ENCODE data around the gene TRIM52. TPM values are rescaled to one million over a fixed set of nuclear protein-coding genes. Genes with fewer than 3 reads are reported as not detected.

The TRIM52 gene
- total and polyA plus RNA-seq, 9 of the 15 experiments (the other 6 are each of a cell fraction or from before 2014, with no cell fraction given), result 3.3 to 21.9 (median 13.5) TPM

GRCh38 chr5:181217111-181217802, 43.7 kb downstream of the TRIM52 start (continued):
- TF ChIP-seq ZNF589 (CRISPR knock-in tag; IDR thresholded peaks at IDR 0.05; ENCODE audit: low read depth), result 0 out of 2 replicates have a peak, but pooled peaks have one; percentile 40
- TF ChIP-seq EGR1 (conservative IDR thresholded peaks at IDR 0.05), result 0 out of 2 replicates have a peak, but pooled peaks have one; percentile 18
- TF ChIP-seq ARNT (IDR thresholded peaks at IDR 0.05), result no peak
- TF ChIP-seq UBTF (IDR thresholded peaks at IDR 0.05; ENCODE audit: borderline replicate concordance in 1 of 2, low read depth in 2 of 2, low read length in 2 of 2), result peak; percentile 59 to 84; a peak in 3 of 4 replicates
- no peak for TF ChIP-seq CEBPZ (IDR thresholded peaks at IDR 0.05; ENCODE audit: borderline replicate concordance, low read depth, low read length)
- TF ChIP-seq MEIS2 (IDR thresholded peaks at IDR 0.05; ENCODE audit: partially characterized antibody), result no peak
- no peak for TF ChIP-seq FOXM1 (IDR thresholded peaks at IDR 0.05; ENCODE audit: low read depth)
- TF ChIP-seq FOXM1 (CRISPR knock-in tag; IDR thresholded peaks at IDR 0.05; ENCODE audit: low read depth), result no peak
- TF ChIP-seq HMGXB4 (CRISPR knock-in tag; IDR thresholded peaks at IDR 0.05), result no peak
- TF ChIP-seq ZMIZ1 (IDR thresholded peaks at IDR 0.05; ENCODE audit: low read depth in 2 of 2, low read length in 2 of 2), result no peak
- no peak for TF ChIP-seq GABPA (tag; conservative IDR thresholded peaks at IDR 0.05; ENCODE audit: low read depth)
- TF ChIP-seq ZNF263 (CRISPR knock-in tag; IDR thresholded peaks at IDR 0.05; ENCODE audit: borderline replicate concordance), result 0 out of 2 replicates have a peak, but pooled peaks have one; percentile 16
- no peak for TF ChIP-seq IFI16 (CRISPR knock-in tag; IDR thresholded peaks at IDR 0.05)
- no peak for TF ChIP-seq JUN (IDR thresholded peaks at IDR 0.05; ENCODE audit: borderline replicate concordance, low read depth, low read length)
- TF ChIP-seq JUN (CRISPR knock-in tag; IDR thresholded peaks at IDR 0.05; ENCODE audit: borderline replicate concordance), result no peak
